Skin of body (tissue), 2 donors: ENCODE results near the gene NOP56. TPM values are rescaled to one million over a fixed set of nuclear protein-coding genes. Genes with fewer than 3 reads are reported as not detected.

Experiments
- DNase-seq: peaks from one replicate; lab custom pipeline; 2025; lab: John Stamatoyannopoulos, UW
- total RNA-seq: library from RNA; depleted of rRNA; stranded (reverse); fragments of >200 nt; gene quantifications from one replicate; pipeline ENCODE4 v1.2.3, GENCODE V29; 2014

NOP56 gene
- total RNA-seq, 1 donor from 2014 or later, result 98.3 TPM

DNA sequence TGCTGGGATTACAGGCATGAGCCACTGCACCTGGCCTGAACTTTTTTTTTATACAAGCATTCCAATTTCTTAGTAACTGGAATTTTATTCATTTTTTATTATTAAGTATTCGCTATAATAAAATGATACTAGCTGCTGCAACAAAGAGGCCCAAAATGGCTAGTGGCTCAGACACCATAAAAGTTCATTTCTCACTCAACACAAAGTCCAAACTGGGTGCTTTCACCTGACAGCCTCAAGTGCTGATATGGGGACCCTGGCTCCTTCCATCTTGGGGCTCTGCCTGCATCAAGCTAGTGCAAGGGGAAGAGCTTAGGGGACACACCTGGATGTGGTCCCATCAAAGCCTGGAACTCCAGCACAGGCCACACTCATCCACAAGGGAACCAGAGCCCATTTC lies 12.2 kb upstream of the NOP56 start:
- no peak for DNase-seq

DNA sequence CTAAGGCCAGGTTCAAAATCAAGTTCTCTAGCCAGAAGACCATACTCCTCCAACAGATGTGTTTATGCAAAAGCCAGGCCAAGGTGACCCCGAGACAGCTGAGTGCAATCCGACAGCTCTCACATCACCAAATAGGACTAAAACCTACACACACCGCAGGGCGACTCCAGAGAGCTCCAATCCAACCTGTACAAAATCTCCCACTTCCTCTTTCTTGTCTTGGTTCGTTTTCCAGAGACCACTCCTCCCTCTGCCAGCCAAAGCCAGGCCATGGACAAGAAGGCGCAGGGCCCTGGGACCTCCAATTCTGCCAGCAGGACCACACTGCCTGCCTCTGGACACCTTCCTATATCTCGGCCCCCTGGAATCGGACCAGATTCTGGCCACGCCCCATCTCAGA lies 11.5 kb upstream of the NOP56 start:
- no peak for DNase-seq

- no peak for DNase-seq
Measured at GRCh38 chr20:2643708-2644107, 8.7 kb upstream of the NOP56 start.

- DNase-seq, result no peak
Measured at GRCh38 chr20:2652724-2653555, 508 bp downstream of the NOP56 start.

DNA sequence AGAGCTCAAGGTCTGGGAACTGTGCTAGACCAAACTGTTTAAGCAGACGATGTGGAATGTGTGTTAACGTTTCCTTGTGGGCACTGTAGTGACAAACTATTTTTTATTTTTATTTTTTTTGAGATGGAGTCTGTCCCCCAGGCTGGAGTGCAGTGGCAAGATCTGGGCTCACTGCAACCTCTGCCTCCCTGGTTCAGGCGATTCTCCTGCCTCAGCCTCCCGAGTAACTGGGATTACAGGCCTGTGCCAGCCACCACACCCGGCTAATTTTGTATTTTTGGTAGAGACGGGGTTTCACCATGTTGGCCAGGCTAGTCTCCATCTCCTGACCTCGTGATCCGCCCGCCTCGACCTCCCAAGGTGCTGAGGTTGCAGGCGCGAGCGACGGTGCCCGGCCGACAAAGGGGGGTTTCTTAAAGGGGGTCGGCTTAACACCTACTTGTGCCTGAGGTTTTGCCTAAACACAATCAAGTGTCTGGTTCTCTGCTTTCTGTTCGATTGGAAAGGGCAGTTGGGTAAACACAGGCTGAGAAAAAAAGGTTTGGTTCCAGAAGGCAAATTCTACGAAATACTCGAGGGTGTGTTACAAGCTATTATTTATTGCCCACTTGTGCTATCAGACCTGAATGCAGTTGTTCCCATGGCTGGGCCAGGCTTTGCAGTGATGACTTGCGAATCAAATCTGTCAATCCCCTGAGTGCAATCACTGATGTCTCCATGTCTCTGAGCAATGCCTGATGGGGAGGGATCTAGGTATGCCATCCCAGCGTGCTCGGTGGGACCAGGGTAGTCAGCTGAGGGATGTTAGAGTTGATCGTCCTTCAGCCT lies 1.3 kb downstream of the NOP56 start:
- DNase-seq, result no peak

DNA sequence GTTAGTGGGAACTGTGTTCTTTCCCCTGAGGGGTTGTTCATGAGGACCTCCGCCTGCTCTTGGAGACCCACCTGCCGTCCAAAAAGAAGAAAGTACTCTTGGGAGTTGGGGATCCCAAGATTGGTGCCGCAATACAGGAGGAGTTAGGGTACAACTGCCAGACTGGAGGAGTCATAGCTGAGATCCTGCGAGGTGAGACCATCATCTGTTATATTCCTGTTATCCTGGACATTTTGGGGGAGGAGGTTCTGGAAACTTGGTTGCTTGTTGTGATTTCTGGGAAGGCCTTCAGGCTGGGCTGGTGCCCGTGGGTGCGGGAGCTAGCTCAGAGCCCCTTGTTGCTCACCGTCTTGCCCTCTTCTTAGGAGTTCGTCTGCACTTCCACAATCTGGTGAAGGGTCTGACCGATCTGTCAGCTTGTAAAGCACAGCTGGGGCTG lies 2.0 kb downstream of the NOP56 start:
- DNase-seq, result no peak

GRCh38 chr20:2654831-2655230 lies 2.4 kb downstream of the NOP56 start:
- no peak for DNase-seq

DNA sequence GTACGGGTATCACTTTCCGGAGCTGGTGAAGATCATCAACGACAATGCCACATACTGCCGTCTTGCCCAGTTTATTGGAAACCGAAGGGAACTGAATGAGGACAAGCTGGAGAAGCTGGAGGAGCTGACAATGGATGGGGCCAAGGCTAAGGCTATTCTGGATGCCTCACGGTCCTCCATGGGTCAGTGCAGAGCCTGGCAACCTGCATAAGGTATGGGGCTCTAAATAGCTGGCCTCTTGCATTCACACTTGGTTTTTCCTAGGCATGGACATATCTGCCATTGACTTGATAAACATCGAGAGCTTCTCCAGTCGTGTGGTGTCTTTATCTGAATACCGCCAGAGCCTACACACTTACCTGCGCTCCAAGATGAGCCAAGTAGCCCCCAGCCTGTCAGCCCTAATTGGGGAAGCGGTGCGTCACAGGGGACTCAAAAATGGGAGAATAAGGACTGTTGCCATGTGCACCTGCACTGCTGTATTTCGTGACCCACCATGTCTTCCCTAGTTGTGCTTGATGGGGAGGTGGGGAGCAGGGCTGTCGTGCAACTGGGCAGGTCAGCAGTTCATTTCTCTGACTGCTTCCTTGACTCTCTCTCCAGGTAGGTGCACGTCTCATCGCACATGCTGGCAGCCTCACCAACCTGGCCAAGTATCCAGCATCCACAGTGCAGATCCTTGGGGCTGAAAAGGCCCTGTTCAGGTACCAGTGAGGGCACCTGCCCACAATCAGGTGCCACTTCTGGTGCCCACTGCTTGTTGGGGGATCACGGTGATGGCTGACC lies 3.1 kb downstream of the NOP56 start:
- DNase-seq, result no peak

DNA sequence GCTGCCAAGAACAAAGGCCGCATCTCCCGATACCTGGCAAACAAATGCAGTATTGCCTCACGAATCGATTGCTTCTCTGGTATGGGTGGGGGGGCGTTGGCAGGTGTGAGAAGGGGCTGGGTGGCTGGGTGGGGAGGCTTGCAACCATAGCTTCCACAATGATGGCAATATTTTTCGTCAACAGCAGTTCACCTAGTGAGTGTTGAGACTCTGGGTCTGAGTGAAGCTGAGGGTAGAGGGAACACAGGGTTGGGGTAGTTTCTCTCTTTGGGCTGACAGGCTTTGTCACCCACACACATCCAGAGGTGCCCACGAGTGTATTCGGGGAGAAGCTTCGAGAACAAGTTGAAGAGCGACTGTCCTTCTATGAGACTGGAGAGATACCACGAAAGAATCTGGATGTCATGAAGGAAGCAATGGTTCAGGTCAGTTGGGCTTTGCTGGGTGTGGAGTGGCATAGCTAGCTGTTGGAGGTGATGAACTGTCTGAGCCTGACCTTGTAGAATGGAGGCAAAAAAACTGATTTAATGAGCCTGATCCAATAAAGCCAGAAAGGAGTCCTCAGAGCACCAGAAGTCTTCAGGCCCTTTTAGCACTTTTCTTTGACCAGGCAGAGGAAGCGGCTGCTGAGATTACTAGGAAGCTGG lies 4.2 kb downstream of the NOP56 start:
- DNase-seq, result no peak

GRCh38 chr20:2657241-2657640 lies 4.8 kb downstream of the NOP56 start:
- DNase-seq, result no peak

DNA sequence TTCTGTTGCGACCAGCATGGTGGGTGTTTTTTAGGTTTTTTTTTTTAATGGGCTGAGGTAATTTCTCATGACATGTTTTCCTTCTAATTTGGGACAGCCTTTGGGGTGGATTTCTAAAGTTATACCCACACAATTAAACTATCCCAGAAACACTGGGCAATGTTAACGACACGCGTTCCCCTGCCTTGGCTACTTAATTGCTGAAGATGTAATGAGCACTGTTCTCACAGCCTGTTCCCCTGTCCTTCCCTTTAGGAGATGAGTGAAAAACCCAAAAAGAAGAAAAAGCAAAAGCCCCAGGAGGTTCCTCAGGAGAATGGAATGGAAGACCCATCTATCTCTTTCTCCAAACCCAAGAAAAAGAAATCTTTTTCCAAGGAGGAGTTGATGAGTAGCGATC lies 5.2 kb downstream of the NOP56 start:
- DNase-seq, result no peak

GRCh38 chr20:2658414-2659354 lies 6.3 kb downstream of the NOP56 start:
- no peak for DNase-seq

- DNase-seq, result no peak
Measured at GRCh38 chr20:2659547-2659946, 7.1 kb downstream of the NOP56 start.

DNA sequence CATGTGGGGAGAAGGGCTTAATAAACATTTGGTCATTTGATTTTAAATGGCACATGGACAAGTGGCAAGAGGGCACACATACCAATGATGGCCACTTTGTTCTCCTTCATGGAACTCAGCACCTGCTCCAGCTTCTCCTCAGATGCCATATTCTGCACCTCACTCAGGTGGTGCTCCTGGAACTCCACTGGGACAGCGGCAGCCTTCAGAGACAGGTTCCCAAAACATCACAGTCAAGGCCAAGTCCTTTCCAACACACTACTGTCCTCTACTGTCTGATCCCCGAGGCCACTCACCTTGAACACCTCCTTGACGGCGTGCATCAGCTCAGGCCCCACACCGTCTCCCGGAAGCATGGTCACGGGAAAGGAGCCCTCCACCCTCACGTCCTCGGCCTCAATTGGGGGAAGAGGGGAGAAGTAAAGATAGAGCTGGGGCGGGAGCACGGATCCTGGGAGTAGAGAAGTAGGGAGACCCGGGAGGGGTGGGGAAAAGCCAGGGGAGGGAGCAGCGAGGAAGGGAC lies 11.0 kb downstream of the NOP56 start:
- DNase-seq, result no peak

DNA sequence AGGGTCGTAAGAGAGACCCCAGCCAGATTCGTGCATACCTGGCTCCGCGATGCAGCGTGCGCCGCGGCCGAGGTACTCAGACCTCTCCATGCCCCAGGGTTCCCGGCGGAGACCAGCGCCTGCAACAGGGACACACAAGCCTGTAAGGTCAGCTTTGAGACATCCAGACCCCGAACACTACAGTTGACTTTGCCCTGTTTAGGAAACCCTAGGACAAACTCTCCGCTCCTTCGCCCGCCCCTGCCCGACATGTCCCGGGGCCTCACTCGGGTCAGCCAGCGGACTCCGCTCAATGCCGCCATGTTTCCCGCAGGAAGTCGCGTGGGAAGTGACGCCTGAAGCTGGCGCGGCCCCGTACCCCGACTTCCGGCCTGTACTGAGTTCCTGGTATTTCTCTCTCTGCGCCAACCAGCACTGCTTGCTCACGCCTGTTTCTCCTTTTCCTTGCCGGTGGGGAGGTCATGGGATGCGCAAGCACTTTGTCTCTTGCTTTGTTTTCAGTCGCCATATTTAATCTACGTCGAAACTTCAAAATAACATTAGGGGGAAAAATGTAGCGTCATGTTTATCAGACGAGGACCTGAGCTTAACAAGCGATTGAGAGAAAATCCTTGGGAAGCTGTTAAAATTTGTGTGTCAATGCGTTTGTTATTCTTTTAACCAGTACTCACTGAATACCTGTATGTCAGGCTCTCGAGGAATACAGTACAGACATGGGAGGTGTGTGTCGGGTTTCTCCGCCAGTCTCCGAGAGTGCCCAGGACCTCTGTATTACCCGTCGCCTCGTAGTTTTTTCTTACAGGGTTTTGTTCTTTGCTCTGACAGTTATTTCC lies 11.7 kb downstream of the NOP56 start, which contains the start of gene IDH3B:
Gene IDH3B, minus strand, starts transcription at position 330 of the 833 bp plus-strand sequence. Its CDS starts 28 bp downstream, at position 302.
- DNase-seq, result peak; percentile 93

DNA sequence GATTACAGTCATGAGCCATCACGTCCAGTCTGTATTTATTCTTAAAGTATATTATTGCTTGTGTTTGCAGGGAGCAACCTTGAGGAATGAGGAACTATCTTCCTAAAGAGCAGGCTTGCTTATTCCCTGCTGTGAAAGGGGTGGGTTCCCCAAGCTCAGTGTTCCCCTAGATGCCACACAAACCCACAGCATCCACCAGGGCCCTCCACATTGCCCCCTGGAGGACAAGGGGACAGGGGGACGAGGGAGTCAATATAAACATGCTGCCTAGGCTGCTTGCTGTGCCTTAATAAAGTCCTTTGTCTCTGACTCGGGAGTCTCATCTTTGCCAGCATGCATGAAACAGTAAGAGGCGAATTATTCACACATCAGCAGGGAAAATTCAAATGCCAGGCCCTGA lies 19.5 kb downstream of the NOP56 start:
- no peak for DNase-seq

DNA sequence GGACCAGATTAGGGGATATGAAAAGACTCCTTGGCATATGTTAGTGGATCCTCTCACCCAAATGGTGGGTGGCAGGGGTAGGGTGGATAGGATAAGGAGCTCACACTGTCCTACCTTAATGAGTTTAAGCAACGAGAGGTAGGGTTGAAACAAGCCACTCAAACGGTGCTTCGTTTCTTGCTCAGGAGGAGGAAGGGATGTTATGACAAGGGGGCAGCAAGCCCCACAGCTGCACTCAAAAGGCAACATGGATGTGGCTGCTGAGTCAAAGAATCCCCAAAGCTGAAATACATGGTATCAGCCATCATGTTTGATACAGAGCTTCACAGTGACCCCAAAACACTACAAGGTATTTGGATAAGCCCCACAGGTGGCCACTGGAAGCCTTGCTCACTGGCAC lies 20.0 kb downstream of the NOP56 start:
- DNase-seq, result no peak

DNA sequence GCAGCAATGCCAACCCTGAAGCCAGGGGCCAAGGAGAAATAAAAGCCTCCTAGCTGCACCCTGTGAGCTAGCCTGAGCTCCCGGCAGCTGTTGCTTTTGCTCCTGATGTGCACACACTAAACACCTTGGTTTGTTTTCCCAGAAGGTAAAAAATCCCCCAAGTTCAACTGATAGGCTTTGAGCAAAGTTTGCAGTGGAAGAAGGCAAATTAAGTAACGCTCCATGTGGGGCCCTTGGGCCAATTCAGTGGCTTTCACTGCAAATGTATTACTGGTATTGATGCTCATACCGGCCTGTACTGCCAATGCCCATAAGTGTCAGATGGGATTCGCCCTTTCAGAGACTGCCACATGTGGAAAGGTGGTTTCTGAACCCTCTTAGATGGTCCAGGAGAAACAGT lies 21.0 kb downstream of the NOP56 start:
- DNase-seq, result no peak

DNA sequence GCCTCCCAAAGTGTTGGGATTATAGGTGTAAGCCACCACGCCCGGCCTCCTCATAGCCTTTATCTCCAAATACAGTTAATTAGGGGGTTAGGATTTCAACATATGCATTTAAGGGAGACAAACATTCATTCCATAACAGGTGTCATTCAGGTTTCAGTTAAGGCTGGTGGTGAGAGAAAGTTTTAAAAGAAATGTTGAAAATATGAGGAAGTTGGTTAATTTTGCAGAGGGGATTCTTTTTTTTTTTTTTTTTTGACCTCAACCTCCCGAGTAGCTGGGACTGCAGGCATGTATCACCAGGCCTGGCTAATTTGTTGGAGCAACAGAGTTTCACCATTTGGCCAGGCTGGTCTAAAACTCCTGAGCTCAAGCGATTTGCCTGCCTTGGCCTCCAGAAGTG lies 27.6 kb downstream of the NOP56 start:
- DNase-seq, result no peak
